ENCODE measurements around the gene PRKG1. TPM values are rescaled to one million over a fixed set of nuclear protein-coding genes. Genes with fewer than 3 reads are reported as not detected.

PRKG1 gene
- total RNA-seq, 4 donors from 2014 or later, result 26.5 to 72.3 (median 58.1) TPM

DNA sequence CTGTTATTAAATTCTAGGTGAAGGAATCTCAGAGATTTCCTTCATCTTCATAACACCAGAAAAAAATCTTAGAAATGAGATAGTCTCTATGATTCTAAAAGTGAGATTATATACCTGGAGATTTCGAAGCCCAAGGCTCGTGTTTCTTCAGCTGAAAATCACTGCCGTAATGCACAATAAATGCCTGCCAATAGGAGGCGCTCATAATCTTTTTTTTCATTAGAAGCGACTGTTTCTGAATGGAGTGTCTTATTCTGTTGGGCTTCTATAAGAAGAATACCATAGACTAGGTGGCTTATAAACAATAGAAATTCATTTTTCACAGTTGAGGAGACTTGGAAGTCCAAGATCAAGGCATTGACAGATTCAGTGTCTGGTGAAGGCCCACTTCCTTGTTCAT lies 294.7 kb downstream of the PRKG1 start:
- 90 to 91% methylated on average over 5 of the region's 5 CpGs for WGBS, 2 donors
- H3K27me3 ChIP-seq, result no peaks in the 10 kb centered on the region
- no peak for TF ChIP-seq POLR2A (IDR thresholded peaks at IDR 0.05)
- TF ChIP-seq, protein P1, sequence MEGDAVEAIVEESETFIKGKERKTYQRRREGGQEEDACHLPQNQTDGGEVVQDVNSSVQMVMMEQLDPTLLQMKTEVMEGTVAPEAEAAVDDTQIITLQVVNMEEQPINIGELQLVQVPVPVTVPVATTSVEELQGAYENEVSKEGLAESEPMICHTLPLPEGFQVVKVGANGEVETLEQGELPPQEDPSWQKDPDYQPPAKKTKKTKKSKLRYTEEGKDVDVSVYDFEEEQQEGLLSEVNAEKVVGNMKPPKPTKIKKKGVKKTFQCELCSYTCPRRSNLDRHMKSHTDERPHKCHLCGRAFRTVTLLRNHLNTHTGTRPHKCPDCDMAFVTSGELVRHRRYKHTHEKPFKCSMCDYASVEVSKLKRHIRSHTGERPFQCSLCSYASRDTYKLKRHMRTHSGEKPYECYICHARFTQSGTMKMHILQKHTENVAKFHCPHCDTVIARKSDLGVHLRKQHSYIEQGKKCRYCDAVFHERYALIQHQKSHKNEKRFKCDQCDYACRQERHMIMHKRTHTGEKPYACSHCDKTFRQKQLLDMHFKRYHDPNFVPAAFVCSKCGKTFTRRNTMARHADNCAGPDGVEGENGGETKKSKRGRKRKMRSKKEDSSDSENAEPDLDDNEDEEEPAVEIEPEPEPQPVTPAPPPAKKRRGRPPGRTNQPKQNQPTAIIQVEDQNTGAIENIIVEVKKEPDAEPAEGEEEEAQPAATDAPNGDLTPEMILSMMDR (IDR thresholded peaks at IDR 0.05), result no peak
- H3K9me3 ChIP-seq, result no peaks in the 10 kb centered on the region
- H3K4me1 ChIP-seq, result no peaks in the 10 kb centered on the region
- no peak for DNase-seq
- H3K4me3 ChIP-seq (replicated peaks in 1 of 3), result no peak overlapping the region
- intact Hi-C loops (cut with DNase I), result no loop called here
- H3K27ac ChIP-seq, result no peak overlapping the region
- H3K36me3 ChIP-seq, result no peaks in the 10 kb centered on the region

DNA sequence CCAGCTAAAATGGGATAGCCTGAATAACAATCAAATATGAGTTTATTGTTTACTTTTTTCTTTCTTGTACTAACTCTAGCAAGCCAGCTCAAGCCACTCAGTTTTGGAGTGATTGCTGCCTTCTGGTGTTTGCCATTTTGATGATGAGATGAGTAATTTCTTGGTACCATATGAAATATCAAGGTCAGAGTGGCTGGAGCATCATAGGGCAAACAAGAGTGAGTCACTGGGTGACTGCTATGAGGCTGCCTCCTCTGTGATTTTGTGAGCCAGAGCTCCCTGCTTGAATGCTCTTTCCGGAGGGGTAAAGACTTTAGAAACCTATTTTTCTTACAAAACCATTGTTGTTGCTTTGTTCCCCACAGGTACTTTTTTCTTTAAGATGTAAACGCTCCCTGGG lies 295.6 kb downstream of the PRKG1 start:
- 83 to 92% methylated on average over 2 of the region's 2 CpGs for WGBS, 2 donors
- TF ChIP-seq, protein P1 (IDR thresholded peaks at IDR 0.05), result no peak
- TF ChIP-seq POLR2A (IDR thresholded peaks at IDR 0.05), result no peak
- no peaks in the 10 kb centered on the region for H3K36me3 ChIP-seq
- H3K9me3 ChIP-seq, result no peaks in the 10 kb centered on the region
- no peak overlapping the region for H3K27ac ChIP-seq
- H3K4me3 ChIP-seq (replicated peaks in 1 of 3), result no peak overlapping the region
- intact Hi-C loops (cut with DNase I), result no loop called here
- H3K4me1 ChIP-seq, result no peaks in the 10 kb centered on the region
- DNase-seq, result no peak
- H3K27me3 ChIP-seq, result no peaks in the 10 kb centered on the region

DNA sequence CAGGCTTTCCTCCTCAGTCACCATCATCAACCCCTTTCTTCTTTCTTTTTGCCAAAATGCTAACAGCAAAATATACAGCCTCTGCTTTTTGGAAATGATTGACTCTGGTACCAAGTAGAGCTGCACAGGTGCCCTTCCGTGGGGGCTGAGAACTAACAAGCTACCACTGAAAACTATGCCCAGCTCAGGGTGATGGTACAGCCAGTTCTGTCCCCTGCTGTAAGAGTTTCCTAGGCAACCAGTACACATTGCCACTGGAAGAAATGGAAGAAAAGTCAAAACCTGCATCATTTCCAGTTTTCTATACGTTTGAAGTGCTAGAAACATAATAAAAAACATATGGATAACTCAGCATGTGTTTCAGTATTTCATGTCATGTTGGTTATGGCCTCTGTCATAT lies 297.5 kb downstream of the PRKG1 start:
- Histone ChIP-seq H3K27me3 (no peaks in the 10 kb centered on the region), H3K4me1 (no peaks in the 10 kb centered on the region), H3K36me3 (no peaks in the 10 kb centered on the region), H3K9me3 (no peaks in the 10 kb centered on the region), H3K4me3 (replicated peaks in 1 of 3) (no peak overlapping the region), H3K27ac (no peak overlapping the region)
- no peak for DNase-seq
- intact Hi-C loops (cut with DNase I), result no loop called here
- WGBS, 2 donors, result 69 to 71% methylated on average over 2 of the region's 2 CpGs
- TF ChIP-seq POLR2A (IDR thresholded peaks at IDR 0.05), result no peak
- TF ChIP-seq, protein P1 (IDR thresholded peaks at IDR 0.05), result no peak

DNA sequence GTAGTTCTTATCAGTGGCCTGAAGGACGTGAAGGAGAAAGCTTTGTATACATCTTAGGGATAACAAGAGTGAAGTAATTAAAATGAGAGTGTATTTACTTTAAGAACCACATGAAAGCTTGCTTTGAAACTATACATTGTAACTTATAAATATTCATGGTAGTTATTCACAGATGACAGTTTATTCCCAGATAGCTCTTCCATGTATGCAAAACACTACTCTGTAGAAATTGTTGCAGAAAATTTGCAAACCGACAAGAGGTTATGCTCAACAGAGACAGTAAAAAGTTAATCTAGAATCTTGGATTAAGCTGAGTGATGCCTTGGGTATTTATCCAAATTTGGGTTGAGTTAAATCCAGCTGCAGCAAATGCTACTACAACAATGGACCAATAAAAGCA lies 301.5 kb downstream of the PRKG1 start:
- TF ChIP-seq, protein P1 (IDR thresholded peaks at IDR 0.05), result no peak
- TF ChIP-seq POLR2A (IDR thresholded peaks at IDR 0.05), result no peak
- Histone ChIP-seq H3K36me3 (no peaks in the 10 kb centered on the region), H3K27ac (no peak overlapping the region), H3K4me1 (no peaks in the 10 kb centered on the region), H3K4me3 (replicated peaks in 1 of 3) (no peak overlapping the region), H3K27me3 (no peaks in the 10 kb centered on the region), H3K9me3 (no peaks in the 10 kb centered on the region)
- no peak for DNase-seq
- 86% methylated on average over 2 of the region's 2 CpGs for WGBS, 2 donors
- intact Hi-C loops (cut with DNase I), result no loop called here

DNA sequence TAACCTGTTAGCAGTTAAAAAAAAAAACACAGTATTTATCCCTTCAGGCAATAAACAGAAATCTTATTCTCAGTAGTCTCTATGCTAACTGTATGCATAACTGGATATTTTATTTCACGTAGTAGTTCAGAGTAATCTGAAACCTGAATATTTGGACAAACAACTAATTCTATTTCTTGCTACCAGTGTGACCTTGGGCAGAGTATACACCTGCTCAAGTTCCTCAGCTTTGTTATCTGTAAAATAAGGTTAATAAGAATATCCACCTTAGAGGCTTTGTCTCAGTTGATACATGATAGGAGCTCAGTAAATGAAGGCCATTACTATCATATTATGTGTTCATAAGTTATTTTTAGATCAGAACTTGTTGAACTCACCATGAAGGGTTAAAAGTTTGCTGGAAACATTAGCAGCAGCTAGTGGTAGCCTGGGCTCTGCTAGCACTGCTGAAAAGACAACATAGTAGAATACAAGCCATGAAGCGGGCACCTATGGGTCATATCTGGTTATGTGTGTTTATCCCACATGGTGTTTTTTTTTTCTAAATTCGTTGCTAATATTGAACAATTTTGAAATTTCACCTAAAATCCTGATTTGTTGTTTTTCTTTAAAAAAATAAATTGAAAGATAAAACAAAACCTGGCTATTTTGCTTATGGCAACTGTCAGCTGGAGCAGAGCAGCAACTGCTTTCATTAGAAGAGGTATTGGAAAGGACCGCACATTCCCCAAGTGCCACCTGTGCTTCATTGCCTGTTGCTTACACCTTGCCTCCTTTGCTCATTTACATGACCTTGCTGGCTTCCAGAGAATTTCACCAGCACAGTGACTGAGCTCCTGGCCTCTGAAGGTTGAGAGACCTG lies 303.0 kb downstream of the PRKG1 start:
- H3K36me3 ChIP-seq, result no peaks in the 10 kb centered on the region
- no peaks in the 10 kb centered on the region for H3K27me3 ChIP-seq
- no peak overlapping the region for H3K27ac ChIP-seq
- TF ChIP-seq, protein P1 (IDR thresholded peaks at IDR 0.05), result no peak
- no peaks in the 10 kb centered on the region for H3K4me1 ChIP-seq
- 91 to 93% methylated on average over 4 of the region's 4 CpGs for WGBS, 2 donors
- no peak for DNase-seq
- H3K4me3 ChIP-seq (replicated peaks in 1 of 3), result no peak overlapping the region
- intact Hi-C loops (cut with DNase I), result no loop called here
- no peaks in the 10 kb centered on the region for H3K9me3 ChIP-seq
